ENCODE results near the gene TGFBRAP1.

GRCh38 chr2:105344704-105345345 is 15.3 kb upstream of the TGFBRAP1 start:
- TF ChIP-seq CTCF (conservative IDR thresholded peaks at IDR 0.05) = peak; percentile 75
- TF ChIP-seq EZH2 (IDR thresholded peaks at IDR 0.05; ENCODE audit: low read depth) = no peak

Data from PC-9 (cell line).